Activated gamma-delta T cell treated with anti-CD3 and anti-CD28 coated beads, Interleukin-2, amount 50 U/mL, for 16 hours (primary cell): ENCODE results near the gene SLC29A4.
"Not testable (repeated sequence)": the region's sequence is repeated elsewhere in the genome, so short reads cannot be mapped to it uniquely, and the experiment has no call there.

Experiments used
- DNase-seq: peaks from one replicate; pipeline ENCODE4 v3.0.0-alpha.2; 2020; ENCODE audit warnings: low read depth

The SLC29A4 gene

GRCh38 chr7:5323800-5324781 lies 41.3 kb downstream of the SLC29A4 start:
- DNase-seq, result not testable (repeated sequence)

GRCh38 chr7:5324961-5325360 lies 42.2 kb downstream of the SLC29A4 start:
- DNase-seq, result no peak

DNA sequence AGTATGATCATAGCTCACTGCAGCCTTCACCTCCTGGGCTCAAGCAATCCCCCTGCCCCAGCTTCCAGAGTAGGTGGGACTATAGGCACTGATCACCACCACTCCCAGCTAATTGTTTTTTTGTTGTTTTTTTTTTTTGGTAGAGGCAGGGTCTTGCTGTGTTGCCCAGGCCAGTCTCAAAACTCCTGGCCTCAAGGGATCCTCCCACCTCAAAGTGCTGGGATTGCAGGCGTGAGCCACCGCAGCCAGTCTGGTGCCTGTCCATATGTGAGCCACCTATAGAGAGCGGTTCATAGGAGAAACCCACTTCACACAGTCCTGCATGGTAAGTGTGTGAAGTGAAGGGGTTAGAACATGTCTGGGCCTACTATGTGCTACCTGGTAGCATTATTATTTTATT lies 47.5 kb downstream of the SLC29A4 start:
- DNase-seq, result no peak

DNA sequence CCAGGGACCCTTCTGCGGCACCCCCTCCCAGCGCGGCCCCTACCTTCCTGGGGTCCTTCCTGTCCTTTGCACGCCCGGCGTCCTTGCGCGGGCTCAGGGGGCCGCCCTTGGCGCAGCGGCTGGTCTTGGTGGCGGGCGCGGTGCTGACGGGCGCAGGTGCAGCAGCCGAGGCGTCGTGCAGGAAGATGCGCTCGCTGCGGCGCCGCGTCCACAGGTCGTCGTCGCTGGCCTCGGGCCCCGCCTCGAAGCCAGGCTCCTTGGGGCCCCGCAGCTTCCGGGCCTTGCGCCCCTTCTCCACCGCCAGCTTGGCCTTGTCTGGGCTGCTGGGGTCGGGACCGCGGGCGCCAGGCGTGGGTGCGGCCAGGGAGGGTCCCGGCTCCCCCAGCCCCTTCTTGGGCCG lies 49.8 kb downstream of the SLC29A4 start:
- DNase-seq, result no peak

- DNase-seq, result no peak
These were observed 50.6 kb downstream of the SLC29A4 start for GRCh38 chr7:5333121-5334045.

DNA sequence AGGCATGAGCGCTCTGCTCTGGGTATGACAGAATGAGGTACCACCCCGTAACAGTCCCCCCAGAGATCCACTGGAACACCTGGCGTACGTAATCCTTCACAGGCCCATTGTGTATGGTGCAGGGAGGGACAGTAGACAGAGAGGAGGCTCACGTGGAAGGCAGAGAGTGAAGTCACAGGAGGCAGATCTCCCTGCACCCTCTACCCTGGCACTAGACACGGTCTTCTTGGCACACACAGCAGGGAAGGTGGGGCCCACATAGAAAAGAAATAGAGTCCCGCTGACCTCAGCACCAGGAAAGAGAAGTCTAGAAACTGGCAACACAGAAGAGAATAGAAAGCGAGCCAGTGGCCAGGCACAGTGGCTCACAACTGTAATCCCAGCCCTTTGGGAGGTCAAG lies 51.9 kb downstream of the SLC29A4 start:
- DNase-seq, result no peak

DNA sequence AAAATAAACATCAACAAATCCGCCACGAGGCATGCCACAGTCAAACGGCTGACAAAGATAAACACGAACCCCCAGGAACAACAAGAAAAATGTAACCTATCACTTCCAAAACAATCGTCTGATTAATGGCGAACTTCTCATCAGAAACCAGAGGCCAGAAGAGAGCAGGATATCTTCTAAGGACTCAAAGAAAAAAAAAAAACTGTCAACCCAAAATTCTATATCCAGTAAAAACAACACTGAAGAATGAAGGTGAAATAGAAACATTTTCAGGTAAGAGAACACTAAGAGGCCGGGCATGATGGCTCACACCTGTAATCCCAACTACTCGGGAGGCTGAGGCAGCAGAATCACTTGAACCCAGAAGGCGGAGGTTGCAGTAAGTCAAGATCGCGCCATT lies 54.3 kb downstream of the SLC29A4 start:
- DNase-seq, result no peak

DNA sequence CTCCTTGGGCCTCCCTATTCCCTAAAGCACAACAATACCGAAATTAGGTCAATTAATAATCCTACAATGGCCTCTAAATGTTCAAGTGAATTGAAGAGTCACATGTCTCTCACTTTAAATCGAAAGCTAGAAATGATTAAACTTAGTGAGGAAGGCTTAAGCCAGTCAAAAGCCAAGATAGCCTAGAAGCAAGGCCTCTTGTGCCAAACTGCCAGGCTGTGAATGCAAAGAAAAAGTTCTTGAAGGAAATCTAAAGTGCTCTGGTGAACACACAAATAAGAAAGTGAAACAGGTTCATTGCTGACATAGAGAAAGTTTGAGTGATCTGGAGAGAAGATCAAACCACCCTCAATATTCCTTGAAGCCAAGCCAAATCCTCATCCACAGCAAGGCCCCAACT lies 57.2 kb downstream of the SLC29A4 start:
- DNase-seq, result no peak

- no peak for DNase-seq
These were observed 59.9 kb downstream of the SLC29A4 start for GRCh38 chr7:5342631-5343030.

GRCh38 chr7:5343884-5344283 lies 61.1 kb downstream of the SLC29A4 start:
- DNase-seq, result no peak

GRCh38 chr7:5344342-5344741 lies 61.6 kb downstream of the SLC29A4 start:
- no peak for DNase-seq

- DNase-seq, result no peak
These were observed 62.4 kb downstream of the SLC29A4 start for GRCh38 chr7:5345171-5345570.

GRCh38 chr7:5345671-5346070 lies 62.9 kb downstream of the SLC29A4 start:
- DNase-seq, result no peak

DNA sequence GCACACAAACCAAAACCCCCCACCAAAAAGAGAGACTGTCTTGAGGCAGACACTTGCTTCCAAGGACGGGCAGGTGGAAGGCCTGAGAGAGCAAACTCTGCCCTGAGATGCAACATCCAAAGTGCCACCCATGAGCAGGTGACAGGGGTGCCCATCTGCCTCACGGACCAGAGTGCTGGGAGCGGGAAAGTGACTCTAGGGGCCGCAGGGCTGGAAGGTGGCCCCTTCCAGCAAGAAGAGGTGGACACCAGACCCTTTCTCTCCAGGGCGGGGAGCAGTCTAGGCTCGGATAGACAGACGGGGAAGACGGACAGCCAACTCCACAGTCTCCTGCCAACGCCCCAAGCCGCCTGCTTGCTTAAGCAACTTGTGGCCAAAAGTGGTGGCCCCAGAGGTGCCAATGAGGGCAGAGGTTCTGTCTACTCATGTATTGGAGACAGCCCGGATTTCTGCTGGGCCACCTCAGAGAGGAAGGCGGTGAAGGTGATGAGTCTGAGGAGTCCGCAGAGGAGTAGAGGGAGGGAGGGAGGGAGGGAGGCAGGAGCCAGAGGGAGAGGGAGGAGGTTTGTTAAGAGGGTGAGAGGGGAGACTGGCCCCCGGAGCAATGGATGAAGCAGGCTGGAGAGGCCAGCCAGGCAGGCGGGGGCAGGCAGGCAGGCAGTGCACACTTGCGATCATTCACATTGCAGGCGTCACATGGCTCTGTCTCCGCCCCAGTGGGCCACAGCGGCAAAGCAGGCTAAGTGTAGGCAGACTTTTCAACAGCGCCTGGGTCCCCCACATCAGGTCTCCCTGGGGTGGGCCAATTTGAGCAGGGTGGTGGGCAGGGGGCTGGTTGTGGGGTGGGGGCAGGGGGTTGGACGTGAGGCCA lies 65.6 kb downstream of the SLC29A4 start:
- no peak for DNase-seq

DNA sequence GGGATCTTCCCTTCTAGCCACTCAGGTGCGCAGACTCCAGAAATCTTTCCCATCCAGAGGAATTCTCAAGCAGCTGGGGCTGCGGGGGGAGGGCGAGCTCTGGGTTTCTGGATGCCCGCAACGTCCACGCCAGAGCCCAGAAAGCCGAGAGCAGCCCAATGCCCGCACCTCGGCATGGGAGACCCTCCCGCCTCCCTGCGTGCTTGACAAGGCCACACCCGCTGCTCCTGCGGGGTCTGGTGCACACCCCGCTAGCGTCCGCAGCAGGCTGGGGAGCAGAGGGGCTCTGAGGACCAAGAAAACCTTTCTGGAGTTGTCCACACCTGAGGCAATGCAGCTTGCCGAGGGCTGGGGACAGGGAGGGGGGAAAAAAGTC lies 66.2 kb downstream of the SLC29A4 start:
- no peak for DNase-seq

DNA sequence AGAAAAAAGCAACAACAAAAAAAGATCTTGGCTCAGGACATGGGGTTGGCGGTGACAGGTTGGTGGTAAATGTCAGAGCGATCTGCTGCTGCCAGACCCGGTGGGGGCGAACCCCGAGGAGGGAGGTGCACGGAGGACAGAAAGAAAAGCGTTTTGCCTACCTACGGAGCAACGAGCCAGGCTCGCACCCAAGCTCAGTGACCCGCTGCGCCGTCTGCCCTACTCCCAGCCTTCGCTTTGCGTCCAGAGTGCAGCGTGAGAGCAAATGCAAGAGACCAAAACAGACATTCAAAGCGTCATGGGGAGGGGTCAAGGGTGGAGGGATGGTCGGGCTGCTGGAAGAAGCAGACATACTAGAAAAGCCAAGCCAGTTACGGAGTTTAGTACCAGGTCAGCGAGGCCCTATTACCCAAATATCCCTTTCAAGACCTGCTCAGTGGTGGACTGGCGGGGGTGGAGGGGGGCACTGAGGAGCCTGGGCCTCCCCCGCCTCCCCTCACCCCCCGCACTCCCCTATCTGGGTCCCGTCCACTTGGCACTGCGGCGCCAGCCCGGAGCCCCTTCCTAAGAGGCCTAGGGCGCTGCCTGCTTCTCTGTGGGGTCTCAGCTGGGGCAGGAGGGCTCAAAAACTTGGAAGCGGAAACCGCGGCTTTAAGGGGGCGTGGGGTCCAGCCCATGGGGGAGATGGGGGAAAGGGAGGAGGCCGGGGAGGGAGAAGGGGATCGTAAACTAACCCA lies 66.9 kb downstream of the SLC29A4 start:
- DNase-seq, result no peak

DNA sequence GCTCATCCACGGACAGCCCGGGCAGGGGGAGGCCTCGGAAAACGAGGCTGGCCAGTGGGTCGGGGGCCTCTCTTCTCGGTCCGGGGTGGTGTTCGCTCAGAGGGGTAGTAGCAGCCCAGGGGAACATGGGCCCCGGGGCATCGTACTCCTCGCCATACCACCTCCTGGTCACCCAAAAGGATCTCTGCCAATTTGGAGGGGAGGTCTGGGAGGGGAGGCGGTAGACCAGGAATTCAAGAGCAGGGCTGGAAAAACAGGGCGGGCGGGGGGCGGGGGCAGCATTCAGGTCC lies 67.4 kb downstream of the SLC29A4 start:
- DNase-seq, result no peak

GRCh38 chr7:5350600-5351385 lies 68.0 kb downstream of the SLC29A4 start:
- DNase-seq, result no peak

DNA sequence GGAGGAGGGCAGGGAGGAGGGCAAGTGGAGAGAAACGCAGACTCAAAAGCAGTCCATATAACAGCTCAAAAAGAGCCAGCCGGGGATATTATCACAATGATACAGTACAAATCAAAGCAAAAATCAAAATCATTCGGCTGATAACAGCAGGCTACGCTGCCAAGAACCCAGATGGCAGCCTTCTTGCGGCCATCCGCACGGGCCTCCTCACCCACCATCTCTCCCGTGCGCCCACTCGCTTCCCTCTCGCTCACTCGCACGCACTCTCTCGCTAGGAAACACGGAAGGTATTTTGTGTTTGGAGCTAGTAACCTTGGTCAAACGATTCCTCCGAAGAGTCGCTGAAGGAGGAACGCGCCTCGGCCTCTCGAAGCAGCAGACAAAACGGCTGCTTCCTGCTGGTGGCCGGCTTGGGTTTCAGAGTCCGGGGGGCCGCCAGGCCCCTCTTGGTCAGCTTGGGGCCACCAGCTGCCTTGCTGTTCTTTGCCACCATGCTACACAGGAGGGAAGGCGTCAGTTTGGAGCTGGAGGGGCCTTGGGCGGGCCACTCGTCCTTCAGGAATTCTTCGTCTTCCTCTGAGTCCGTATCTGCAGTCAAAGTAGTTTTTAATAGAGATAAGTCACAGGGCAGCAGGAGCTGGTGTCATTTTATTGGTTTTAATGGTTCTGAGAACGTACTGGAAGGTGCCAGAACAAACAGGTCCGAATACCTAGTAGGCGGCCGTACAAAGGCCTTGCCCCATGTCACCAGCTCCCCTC lies 68.9 kb downstream of the SLC29A4 start:
- no peak for DNase-seq
